HepG2 (cell line): ENCODE results near the gene ACAN. TPM values are rescaled to one million over a fixed set of nuclear protein-coding genes. Genes with fewer than 3 reads are reported as not detected.

Experiments used
- ATAC-seq: fragments of 200-7000 bp; cut with Tn5 transposase; 3 replicates; pipeline ENCODE4 v1.9.1; 2020; ENCODE audit warnings: mild to moderate bottlenecking, moderate library complexity
- BruUV-seq: library from RNA; stranded (reverse); fragments of 400-500 nt; replicated peaks from 2 replicates; lab custom pipeline; 2021; lab: Mats Ljungman, UMichigan
- CTCF ChIA-PET: fragments of 300-600 bp; formaldehyde crosslinking; extraction: SDS; loops from one replicate; lab custom pipeline; 2021; ENCODE audit warnings: low total read pairs, inconsistent platforms, low intra/inter-chr PET ratio; lab: Yijun Ruan, JAX
- POLR2A ChIA-PET: fragments of 350-600 bp; sonication (Branson Sonifier 250); formaldehyde crosslinking; loops from one replicate; lab custom pipeline; 2020; ENCODE audit warnings: antibody characterized with exemption, inconsistent platforms; lab: Yijun Ruan, JAX
- DNase-seq: peaks from one replicate; pipeline ENCODE4 v3.0.0-alpha.2; 2015; ENCODE audit warnings: low spot score
- FAIRE-seq: peaks from 3 replicates; lab custom pipeline; 2011; peaks lifted over from hg19 to GRCh38; lab: Jason Lieb, UNC
- H2AFZ ChIP-seq: one replicate; pipeline ENCODE4 v1.6.1; 2011; ENCODE audit warnings: low read length, inconsistent platforms
- H3K27ac ChIP-seq: fragments of 300-600 bp; 3 replicates; pipeline ENCODE4 v1.8.0; 2011; ENCODE audit warnings: mixed run types, mild to moderate bottlenecking, mixed read lengths, low read length, inconsistent platforms; ENCODE audit not compliant: insufficient read depth; ENCODE audit errors: extremely low read length
- H3K27me3 ChIP-seq, 2 experiments: fragments of 200-600 bp in 1 of 2; 2 replicates in 1 of 2; 3 replicates in 1 of 2; pipeline versions ENCODE4 v1.6.0 to v1.8.0; 2011; ENCODE audit warnings: low read length in 2 of 2, mild to moderate bottlenecking in 2 of 2, moderate library complexity in 2 of 2, inconsistent platforms in 1 of 2; ENCODE audit not compliant: insufficient read depth in 2 of 2, control insufficient read depth in 1 of 2
- H3K36me3 ChIP-seq, 2 experiments: fragments of 200-600 bp in 1 of 2; replicated peaks in 1 of 2; 2 replicates in 1 of 2; 3 replicates in 1 of 2; pipeline versions ENCODE4 v1.5.1 to v1.8.0; 2011; ENCODE audit warnings: low read length in 2 of 2, inconsistent platforms in 1 of 2; ENCODE audit not compliant: insufficient read depth in 2 of 2, control insufficient read depth in 1 of 2
- H3K4me1 ChIP-seq: 2 replicates; pipeline ENCODE4 v1.5.1; 2012; ENCODE audit warnings: low read length, inconsistent platforms; ENCODE audit not compliant: insufficient read depth
- H3K4me2 ChIP-seq: 2 replicates; pipeline ENCODE4 v1.6.0; 2011; ENCODE audit warnings: low read depth, low read length, inconsistent platforms
- H3K4me3 ChIP-seq, 3 experiments: fragments of 200-600 bp in 1 of 3; sonication (generic), shearing (Covaris generic) in 1 of 3; replicated peaks in 1 of 3; 2 replicates each; pipeline ENCODE4 v1.5.1; 2011 to 2016; ENCODE audit warnings: low read length in 3 of 3, inconsistent platforms in 2 of 3, low read depth in 2 of 3, mild to moderate bottlenecking in 2 of 3, control low read depth in 1 of 3, mixed read lengths in 1 of 3; ENCODE audit not compliant: insufficient read depth in 1 of 3
- H3K79me2 ChIP-seq: one replicate; pipeline ENCODE4 v1.6.1; 2011; ENCODE audit warnings: low read length, inconsistent platforms; ENCODE audit not compliant: insufficient read depth
- H3K9ac ChIP-seq: 2 replicates; pipeline ENCODE4 v1.6.0; 2011; ENCODE audit warnings: mild to moderate bottlenecking, low read depth, low read length, inconsistent platforms; ENCODE audit not compliant: insufficient read depth
- H3K9me3 ChIP-seq: 2 replicates; pipeline ENCODE4 v1.5.1; 2012; ENCODE audit warnings: mild to moderate bottlenecking, low read length
- H4K20me1 ChIP-seq: 2 replicates; pipeline ENCODE4 v1.6.0; 2011; ENCODE audit warnings: inconsistent platforms, mild to moderate bottlenecking, low read length, moderate library complexity; ENCODE audit not compliant: insufficient read depth
- HHEX ChIP-seq: IDR thresholded peaks from 2 replicates; pipeline ENCODE4 v1.6.1; 2016; ENCODE audit warnings: control low read depth
- IKZF4 ChIP-seq: sonication (generic); formaldehyde crosslinking; IDR thresholded peaks from 2 replicates; pipeline ENCODE4 v1.5.1; 2020; ENCODE audit warnings: borderline replicate concordance, mild to moderate bottlenecking, low read depth, missing genetic modification reagents; ENCODE audit errors: not compliant biosample characterization
- JUND ChIP-seq: sonication (generic); formaldehyde crosslinking; IDR thresholded peaks from 2 replicates; pipeline ENCODE4 v1.8.0; 2022; ENCODE audit warnings: mild to moderate bottlenecking, missing genetic modification reagents
- KDM5B ChIP-seq: sonication (generic); formaldehyde crosslinking; IDR thresholded peaks from 2 replicates; pipeline ENCODE4 v1.4.0; 2020; ENCODE audit warnings: missing genetic modification reagents, mild to moderate bottlenecking, borderline replicate concordance
- MTF2 ChIP-seq: sonication (generic); formaldehyde crosslinking; IDR thresholded peaks from 2 replicates; pipeline ENCODE4 v1.5.0; 2020; ENCODE audit warnings: missing genetic modification reagents, borderline replicate concordance
- NCOA2 ChIP-seq: sonication (generic); formaldehyde crosslinking; IDR thresholded peaks from 2 replicates; pipeline ENCODE4 v1.8.0; 2022; ENCODE audit warnings: inconsistent platforms
- STAG1 ChIP-seq: sonication (generic); formaldehyde crosslinking; IDR thresholded peaks from 2 replicates; pipeline ENCODE4 v1.4.0; 2020; ENCODE audit warnings: missing genetic modification reagents
- THYN1 ChIP-seq: sonication (generic); formaldehyde crosslinking; IDR thresholded peaks from 2 replicates; pipeline ENCODE4 v1.8.1; 2023; ENCODE audit warnings: low read depth, mild to moderate bottlenecking, moderate library complexity, missing genetic modification reagents, borderline replicate concordance
- ZBTB14 ChIP-seq: sonication (generic); formaldehyde crosslinking; IDR thresholded peaks from 2 replicates; pipeline ENCODE4 v1.4.0; 2020; ENCODE audit warnings: missing genetic modification reagents
- ZNF10 ChIP-seq: sonication (generic); formaldehyde crosslinking; IDR thresholded peaks from 2 replicates; pipeline ENCODE4 v1.4.0; 2020; ENCODE audit warnings: mild to moderate bottlenecking, low read depth, missing genetic modification reagents, borderline replicate concordance
- ZNF251 ChIP-seq: sonication (generic); formaldehyde crosslinking; IDR thresholded peaks from 2 replicates; pipeline ENCODE4 v1.9.0; 2021; ENCODE audit warnings: mild to moderate bottlenecking, missing genetic modification reagents
- ZNF335 ChIP-seq: sonication (generic); formaldehyde crosslinking; IDR thresholded peaks from 2 replicates; pipeline ENCODE4 v1.4.0; 2020; ENCODE audit warnings: missing genetic modification reagents
- WGBS: methylation state at CpG from one replicate; pipeline ENCODE4 v1.1.6; 2017; ENCODE audit warnings: low lambda C conversion rate; 5-methylcytosine and 5-hydroxymethylcytosine counted together
- in situ Hi-C: cut with HindIII; loops from 2 replicates; pipeline ENCODE4 v1.10.0; 2017; ENCODE audit warnings: low pct_unique_long_range_greater_than_20kb; ENCODE audit not compliant: extremely low pct_ligation_motif_present
- intact Hi-C: fragments of 100-400 bp; cut with micrococcal nuclease; formaldehyde crosslinking; loops from one replicate; pipeline ENCODE4 v1.10.0; 2022; ENCODE audit not compliant: unreplicated experiment
- polyA plus RNA-seq, 8 experiments: library from polyadenylated mRNA; depleted of rRNA in 3 of 8; stranded (reverse) in 7 of 8; unstranded in 1 of 8; fragments of >200 nt; fragmentation: Illumina TruSeq in 4 of 8; extraction: Trizol in 4 of 8; gene quantifications; 2 replicates each; pipeline versions ENCODE4 v1.2.1 to v1.2.3, GENCODE V29; 2011 to 2016; ENCODE audit warnings: low read depth in 4 of 8, missing spikeins in 1 of 8, mixed read lengths in 1 of 8; ENCODE audit not compliant: insufficient read depth in 1 of 8
- total RNA-seq, 5 experiments: library from RNA; depleted of rRNA; stranded (reverse); fragments of >200 nt; fragmentation: Illumina TruSeq; extraction: Trizol; gene quantifications; 2 replicates each; pipeline ENCODE4 v1.2.3, GENCODE V29; 2016; ENCODE audit warnings: low read depth in 1 of 5

ACAN gene
- total and polyA plus RNA-seq, 2 of the 13 experiments (the other 11 are each of a cell fraction or from before 2014, with no cell fraction given) = not detected

GRCh38 chr15:88918738-88919137, 115.5 kb downstream of the ACAN start:
- Histone ChIP-seq H3K27me3 (peaks cover 1 to 9% of the 10 kb centered on the region in 2 experiments; a peak in 2 of 5 replicates), H3K4me2 (no peak overlapping the region), H2AFZ (no peak overlapping the region), H3K4me1 (peaks cover under 1% of the 10 kb centered on the region), H4K20me1 (no peaks in the 10 kb centered on the region), H3K27ac (no peak overlapping the region), H3K4me3 (no peak overlapping the region), H3K9ac (no peak overlapping the region), H3K9me3 (no peaks in the 10 kb centered on the region), H3K79me2 (no peaks in the 10 kb centered on the region), H3K36me3 (no peaks in the 10 kb centered on the region)
- TF ChIP-seq ZNF251 (CRISPR knock-in tag) (no peak), ZNF10 (CRISPR knock-in tag) (no peak), KDM5B (CRISPR knock-in tag) (no peak), THYN1 (no peak), HHEX (CRISPR knock-in tag) (no peak), STAG1 (CRISPR knock-in tag) (no peak), NCOA2 (CRISPR knock-in tag) (no peak), MTF2 (CRISPR knock-in tag) (no peak), ZNF335 (CRISPR knock-in tag) (no peak)
- FAIRE-seq (no peak), DNase-seq (no peak), ATAC-seq (no peak)
- ChIA-PET CTCF (no interaction called here), POLR2A (no interaction called here)
- in situ Hi-C loops = no loop called here
- no TSS peak for BruUV-seq
- intact Hi-C loops = no loop called here
- WGBS = 23% methylated on average over 4 of the region's 4 CpGs

- H3K27me3 ChIP-seq = peaks cover 1 to 9% of the 10 kb centered on the region in 2 experiments; a peak in 2 of 5 replicates
- H3K9ac ChIP-seq = no peak overlapping the region
- DNase-seq = no peak
- no peaks in the 10 kb centered on the region for H3K79me2 ChIP-seq
- 32% methylated on average over 9 of the region's 9 CpGs for WGBS
- no peak for FAIRE-seq
- no peak for ATAC-seq
- ChIA-PET POLR2A (no interaction called here), CTCF (no interaction called here)
- no peaks in the 10 kb centered on the region for H3K9me3 ChIP-seq
- H2AFZ ChIP-seq = no peak overlapping the region
- no TSS peak for BruUV-seq
- H3K4me3 ChIP-seq = no peak overlapping the region
- no peaks in the 10 kb centered on the region for H3K4me1 ChIP-seq
- H3K27ac ChIP-seq = no peak overlapping the region
- no peaks in the 10 kb centered on the region for H4K20me1 ChIP-seq
- no peak overlapping the region for H3K4me2 ChIP-seq
- no peaks in the 10 kb centered on the region for H3K36me3 ChIP-seq
- in situ Hi-C loops = no loop called here
- intact Hi-C loops = no loop called here
- TF ChIP-seq ZBTB14 (no peak), IKZF4 (no peak), JUND (CRISPR knock-in tag) (no peak)
These were observed 117.1 kb downstream of the ACAN start for GRCh38 chr15:88920186-88920891.
